Ovary (tissue), 9 donors: Measurements from ENCODE around the gene APP. TPM values are rescaled to one million over a fixed set of nuclear protein-coding genes. Genes with fewer than 3 reads are reported as not detected.

Experiments used
- DNase-seq, 5 donors: peaks; one replicate each; pipeline ENCODE4 v3.0.0-alpha.2; 2019 to 2020
- H3K27ac ChIP-seq, 2 donors: fragments of 200-600 bp; one replicate each; pipeline versions ENCODE4 v1.5.1 to v1.8.0; 2019 to 2022
- H3K27me3 ChIP-seq: fragments of 200-600 bp; one replicate; pipeline ENCODE4 v1.8.0; 2022
- H3K36me3 ChIP-seq: fragments of 200-600 bp; sonication (generic); one replicate; pipeline ENCODE4 v1.5.1; 2019
- H3K4me1 ChIP-seq: one replicate; pipeline ENCODE4 v1.8.1; 2013; ENCODE audit warnings: mild to moderate bottlenecking, moderate library complexity; ENCODE audit not compliant: insufficient read depth
- H3K4me3 ChIP-seq: fragments of 200-600 bp; sonication (generic); one replicate; pipeline ENCODE4 v1.5.1; 2017
- H3K9me3 ChIP-seq, 2 donors: fragments of 200-600 bp in 1 of 2; sonication (generic) in 1 of 2; one replicate each; pipeline versions ENCODE4 v1.5.1 to v1.8.1; 2013 to 2019; ENCODE audit warnings: mild to moderate bottlenecking in 1 of 2, moderate library complexity in 1 of 2
- EP300 ChIP-seq: sonication (generic); formaldehyde crosslinking; IDR thresholded peaks from one replicate; pipeline ENCODE4 v1.6.1; 2017; ENCODE audit warnings: antibody characterized with exemption
- POLR2A ChIP-seq: fragments of 450-650 bp; IDR thresholded peaks from one replicate; pipeline ENCODE4 v1.6.1; 2017; ENCODE audit warnings: antibody characterized with exemption, mild to moderate bottlenecking, moderate library complexity
- WGBS, 3 donors: extraction: QIAGEN DNeasy Blood & Tissue Kit in 1 of 3; methylation state at CpG; one replicate each; pipeline versions ENCODE4 v1.1.5 to v1.1.7; 2013 to 2017; 5-methylcytosine and 5-hydroxymethylcytosine counted together
- intact Hi-C, 4 donors: fragments of 100-400 bp; cut with DNase I; formaldehyde crosslinking; loops; one replicate each; pipeline versions ENCODE4 v1.11.0 to v1.15.1; 2022 to 2023
- polyA plus RNA-seq, 2 donors: library from polyadenylated mRNA; stranded (reverse); fragments of 200-250 nt in 1 of 2; fragments of 350-450 nt in 1 of 2; fragmentation: Illumina TruSeq in 1 of 2; extraction: RNeasy Lipid Tissue Mini Kit (QIAGEN cat#74804) in 1 of 2; gene quantifications; one replicate each; pipeline ENCODE4 v1.2.3, GENCODE V29; 2013 to 2014
- total RNA-seq, 7 donors: library from RNA; depleted of rRNA in 2 of 7; stranded (reverse); fragments of >200 nt in 2 of 7; fragmentation: NEBNext Ultra II Directional in 3 of 7; extraction: Animal tissue kit (Norgen Biotek cat#: 25700) in 3 of 7; gene quantifications; one replicate each; pipeline versions ENCODE4 v1.1.0 to v1.2.4, GENCODE V29; 2016 to 2023
- TF ChIP-seq, protein P1 (sequence below), 3 donors: fragments of 450-650 bp in 2 of 3; fragments of 200-600 bp in 1 of 3; IDR thresholded peaks; one replicate each; pipeline versions ENCODE4 v1.5.1 to v1.8.0; 2016 to 2022; ENCODE audit warnings: antibody characterized with exemption in 3 of 3, mild to moderate bottlenecking in 1 of 3
- donor health status: DM: no; HTN: no; CAD: no; lungs with moderate emphysema.
- donor health status: DM: no; HTN: no; CAD: no.
- donor health status: Bipolar disorder and iron deficiency.
- donor health status: DM: yes; HTN: yes; CAD: no.
- donor health status: DM: no; HTN: no; CAD: no.
- donor health status: DM: yes; HTN: yes; CAD: no.

APP gene
- total and polyA plus RNA-seq, 9 donors, result 211 to 945 (median 364) TPM

DNA sequence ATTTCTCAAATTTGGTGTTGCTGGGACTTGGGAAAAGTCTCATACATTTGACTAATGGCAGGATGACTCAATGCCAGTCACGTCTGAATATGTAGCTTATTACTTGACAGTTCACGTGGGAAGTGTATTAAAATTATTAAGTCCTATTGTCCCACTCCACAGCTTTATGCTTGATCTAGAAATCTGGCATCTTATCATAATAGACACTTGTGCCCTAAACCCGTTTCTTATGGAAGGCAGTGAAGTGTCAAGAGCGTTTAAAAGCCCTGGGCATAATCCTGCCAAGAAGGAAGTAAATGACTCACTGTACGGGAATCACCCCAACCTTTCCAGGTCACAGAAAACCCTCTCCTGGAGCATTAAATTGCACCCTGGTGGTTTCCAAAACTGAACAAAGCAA, 207.4 kb downstream of the APP start:
- Histone ChIP-seq H3K27ac (no peak overlapping the region), H3K27me3 (no peaks in the 10 kb centered on the region), H3K36me3 (no peaks in the 10 kb centered on the region), H3K9me3 (no peaks in the 10 kb centered on the region), H3K4me1 (no peaks in the 10 kb centered on the region), H3K4me3 (no peak overlapping the region)
- DNase-seq, result no peak
- TF ChIP-seq POLR2A (no peak), EP300 (no peak)
- TF ChIP-seq, protein P1, sequence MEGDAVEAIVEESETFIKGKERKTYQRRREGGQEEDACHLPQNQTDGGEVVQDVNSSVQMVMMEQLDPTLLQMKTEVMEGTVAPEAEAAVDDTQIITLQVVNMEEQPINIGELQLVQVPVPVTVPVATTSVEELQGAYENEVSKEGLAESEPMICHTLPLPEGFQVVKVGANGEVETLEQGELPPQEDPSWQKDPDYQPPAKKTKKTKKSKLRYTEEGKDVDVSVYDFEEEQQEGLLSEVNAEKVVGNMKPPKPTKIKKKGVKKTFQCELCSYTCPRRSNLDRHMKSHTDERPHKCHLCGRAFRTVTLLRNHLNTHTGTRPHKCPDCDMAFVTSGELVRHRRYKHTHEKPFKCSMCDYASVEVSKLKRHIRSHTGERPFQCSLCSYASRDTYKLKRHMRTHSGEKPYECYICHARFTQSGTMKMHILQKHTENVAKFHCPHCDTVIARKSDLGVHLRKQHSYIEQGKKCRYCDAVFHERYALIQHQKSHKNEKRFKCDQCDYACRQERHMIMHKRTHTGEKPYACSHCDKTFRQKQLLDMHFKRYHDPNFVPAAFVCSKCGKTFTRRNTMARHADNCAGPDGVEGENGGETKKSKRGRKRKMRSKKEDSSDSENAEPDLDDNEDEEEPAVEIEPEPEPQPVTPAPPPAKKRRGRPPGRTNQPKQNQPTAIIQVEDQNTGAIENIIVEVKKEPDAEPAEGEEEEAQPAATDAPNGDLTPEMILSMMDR (IDR thresholded peaks at IDR 0.05), result no peak
- intact Hi-C loops, result no loop called here
- 88 to 96% (median 89%) methylated on average over 5 of the region's 5 CpGs for WGBS, 3 donors

DNA sequence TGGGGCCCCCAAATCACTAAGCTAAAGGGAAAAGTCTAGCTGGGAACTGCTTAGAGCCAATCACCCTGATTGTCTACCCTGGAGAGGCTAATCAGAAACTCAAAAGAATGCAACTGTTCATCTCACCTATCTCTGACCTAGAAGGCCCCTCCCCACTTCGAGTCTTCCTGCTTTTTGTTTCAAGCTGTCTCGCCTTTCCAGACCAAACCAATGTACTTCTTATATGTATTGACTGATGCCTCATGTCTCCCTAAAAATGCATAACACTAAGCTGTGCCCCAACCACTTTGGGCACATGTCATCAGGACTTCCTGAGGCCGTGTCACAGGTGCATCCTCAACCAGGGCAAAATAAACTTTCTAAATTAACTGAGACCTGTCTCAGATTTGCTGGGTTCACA, 209.5 kb downstream of the APP start:
- 69 to 73% (median 72%) methylated on average over 3 of the region's 3 CpGs for WGBS, 3 donors
- Histone ChIP-seq H3K27me3 (no peaks in the 10 kb centered on the region), H3K36me3 (no peaks in the 10 kb centered on the region), H3K27ac (no peak overlapping the region), H3K4me3 (no peak overlapping the region), H3K4me1 (no peaks in the 10 kb centered on the region), H3K9me3 (no peaks in the 10 kb centered on the region)
- intact Hi-C loops, result no loop called here
- no peak for DNase-seq
- no peak for TF ChIP-seq EP300
- no peak for TF ChIP-seq POLR2A
- TF ChIP-seq, protein P1 (IDR thresholded peaks at IDR 0.05), result no peak

DNA sequence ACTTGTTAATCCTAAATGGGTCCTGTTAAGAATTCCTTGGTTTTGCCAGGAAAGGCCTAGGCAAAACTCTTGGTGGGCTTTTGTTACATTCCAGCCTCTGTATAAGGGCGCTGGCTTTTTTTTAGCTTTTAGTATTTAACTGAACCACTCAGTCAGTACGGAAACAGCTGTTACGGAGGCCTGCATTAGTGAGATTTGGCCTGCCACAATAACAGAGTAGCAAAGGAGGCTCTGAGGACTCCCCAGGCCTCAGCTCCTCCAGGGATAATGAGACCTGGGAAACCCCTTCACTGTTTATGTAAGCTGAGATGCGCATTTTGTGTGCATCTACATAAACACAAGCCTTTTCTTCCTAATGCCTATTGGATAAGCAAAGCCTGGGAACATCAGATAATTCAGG, 210.2 kb downstream of the APP start:
- DNase-seq, result no peak
- WGBS, 3 donors, result 93 to 96% (median 94%) methylated on average over 4 of the region's 4 CpGs
- no peak overlapping the region for H3K4me3 ChIP-seq
- no peaks in the 10 kb centered on the region for H3K4me1 ChIP-seq
- H3K27ac ChIP-seq, result no peak overlapping the region
- intact Hi-C loops, result no loop called here
- TF ChIP-seq EP300 (no peak), POLR2A (no peak)
- TF ChIP-seq, protein P1 (IDR thresholded peaks at IDR 0.05), result no peak
- H3K36me3 ChIP-seq, result no peaks in the 10 kb centered on the region
- H3K27me3 ChIP-seq, result no peaks in the 10 kb centered on the region
- no peaks in the 10 kb centered on the region for H3K9me3 ChIP-seq

DNA sequence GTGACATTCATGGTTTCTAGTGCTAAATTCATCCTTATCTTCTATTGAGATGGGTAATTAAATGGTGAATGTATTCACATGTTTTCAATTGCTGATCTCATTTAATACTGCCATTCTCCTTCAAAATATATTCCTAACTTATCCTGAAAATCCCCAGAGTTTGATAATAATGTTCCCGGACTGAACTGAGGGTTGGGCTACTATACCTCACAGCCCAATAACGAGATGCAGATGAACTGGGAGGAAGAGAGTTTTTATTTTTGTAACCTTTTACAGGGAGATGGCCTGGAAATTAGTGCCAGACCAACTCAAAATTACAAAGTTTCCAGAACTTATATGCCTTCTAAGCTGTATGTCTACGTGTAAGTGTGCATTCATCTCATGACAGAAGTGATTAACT, 210.8 kb downstream of the APP start:
- no peak overlapping the region for H3K27ac ChIP-seq
- intact Hi-C loops, result no loop called here
- no peaks in the 10 kb centered on the region for H3K9me3 ChIP-seq
- no peak for DNase-seq
- H3K4me1 ChIP-seq, result no peaks in the 10 kb centered on the region
- WGBS, 3 donors, result 75 to 83% (median 80%) methylated on average over 3 of the region's 3 CpGs
- TF ChIP-seq POLR2A, result no peak
- TF ChIP-seq EP300, result no peak
- TF ChIP-seq, protein P1 (IDR thresholded peaks at IDR 0.05), result no peak
- H3K4me3 ChIP-seq, result no peak overlapping the region
- no peaks in the 10 kb centered on the region for H3K36me3 ChIP-seq
- H3K27me3 ChIP-seq, result no peaks in the 10 kb centered on the region
